OCI-LY7 (cell line): Measurements from ENCODE around the gene CDKAL1. TPM values are rescaled to one million over a fixed set of nuclear protein-coding genes. Genes with fewer than 3 reads are reported as not detected.

Source experiments
- BruUV-seq: library from RNA; stranded (reverse); fragments of 400-500 nt; replicated peaks from 2 replicates; lab custom pipeline; 2021; lab: Mats Ljungman, UMichigan
- CTCF ChIA-PET: fragments of 300-600 bp; sonication (Branson Sonifier 250); formaldehyde crosslinking; loops from one replicate; lab custom pipeline; 2022; ENCODE audit warnings: antibody characterized with exemption; ENCODE audit not compliant: unreplicated experiment; lab: Charles Lee
- POLR2A ChIA-PET: fragments of 300-600 bp; sonication (Branson Sonifier 250); formaldehyde crosslinking; loops from one replicate; lab custom pipeline; 2022; ENCODE audit warnings: antibody characterized with exemption; lab: Charles Lee
- DNase-seq: peaks from one replicate; pipeline ENCODE4 v3.0.0-alpha.2; 2015; ENCODE audit warnings: low spot score
- H2AFZ ChIP-seq: fragments of 200-600 bp; sonication (generic), shearing (Covaris generic); 2 replicates; pipeline ENCODE4 v1.6.1; 2014; ENCODE audit warnings: mild to moderate bottlenecking, antibody characterized with exemption, low read length, moderate library complexity
- H3K27ac ChIP-seq: fragments of 200-600 bp; sonication (generic); 2 replicates; pipeline ENCODE4 v1.5.1; 2014; ENCODE audit warnings: mixed run types, low read depth, mild to moderate bottlenecking, moderate library complexity, low read length, inconsistent platforms; ENCODE audit not compliant: poor library complexity, severe bottlenecking
- H3K36me3 ChIP-seq: fragments of 200-600 bp; sonication (generic); 2 replicates; pipeline ENCODE4 v1.6.1; 2014; ENCODE audit warnings: mild to moderate bottlenecking, antibody characterized with exemption, low read length, moderate library complexity, mixed read lengths; ENCODE audit not compliant: insufficient read depth
- H3K4me1 ChIP-seq: fragments of 200-600 bp; sonication (generic); 2 replicates; pipeline ENCODE4 v1.5.1; 2014; ENCODE audit warnings: mild to moderate bottlenecking, low read length; ENCODE audit not compliant: insufficient read depth, poor library complexity, severe bottlenecking
- H3K4me2 ChIP-seq: fragments of 200-600 bp; sonication (generic); 2 replicates; pipeline ENCODE4 v1.6.1; 2014; ENCODE audit warnings: mild to moderate bottlenecking, low read length
- H3K4me3 ChIP-seq: fragments of 200-600 bp; sonication (generic); 2 replicates; pipeline ENCODE4 v1.5.1; 2014; ENCODE audit warnings: mild to moderate bottlenecking, low read depth, low read length; ENCODE audit not compliant: poor library complexity, severe bottlenecking
- H3K79me2 ChIP-seq: fragments of 200-600 bp; sonication (generic); 2 replicates; pipeline ENCODE4 v1.6.1; 2016; ENCODE audit warnings: low read depth, mild to moderate bottlenecking, low read length, moderate library complexity, mixed read lengths; ENCODE audit not compliant: insufficient read depth
- H3K9me2 ChIP-seq: fragments of 200-600 bp; sonication (generic); 2 replicates; pipeline ENCODE4 v1.6.1; 2016; ENCODE audit warnings: mild to moderate bottlenecking, low read length, mixed read lengths; ENCODE audit not compliant: insufficient read depth
- H3K9me3 ChIP-seq: fragments of 200-600 bp; sonication (generic); 2 replicates; pipeline ENCODE4 v1.6.1; 2014; ENCODE audit warnings: mild to moderate bottlenecking, mixed run types, low read length, mixed read lengths
- H4K20me1 ChIP-seq: fragments of 200-600 bp; sonication (generic); 2 replicates; pipeline ENCODE4 v1.6.1; 2014; ENCODE audit warnings: mild to moderate bottlenecking, antibody characterized with exemption, low read length, moderate library complexity, mixed read lengths; ENCODE audit not compliant: insufficient read depth
- CTCF ChIP-seq: fragments of 200-600 bp; sonication (generic); conservative IDR thresholded peaks from 2 replicates; pipeline ENCODE4 v1.5.1; 2014; ENCODE audit warnings: mild to moderate bottlenecking, antibody characterized with exemption, low read length, moderate library complexity, mixed read lengths
- EZH2phosphoT487 ChIP-seq: fragments of 200-600 bp; sonication (generic); IDR thresholded peaks from 2 replicates; pipeline ENCODE4 v1.6.1; 2018; ENCODE audit warnings: low read depth, borderline replicate concordance, mild to moderate bottlenecking, mixed run types, antibody characterized with exemption, low read length, moderate library complexity, mixed read lengths
- intact Hi-C: fragments of 100-400 bp; cut with micrococcal nuclease; formaldehyde crosslinking; loops from one replicate; pipeline ENCODE4 v1.10.0; 2022; ENCODE audit not compliant: unreplicated experiment
- total RNA-seq, 2 experiments: library from RNA; depleted of rRNA in 1 of 2; stranded (reverse); fragments of >200 nt in 1 of 2; shearing (Covaris generic) in 1 of 2; gene quantifications; 2 replicates each; pipeline ENCODE4 v1.2.3, GENCODE V29; 2014 to 2022

The CDKAL1 gene
- total RNA-seq, 2 experiments from 2014 or later, result 19.9 to 21.1 TPM

- ChIA-PET POLR2A (interaction anchor here (1.5 kb wide), 1 partner anchor 23 kb away, joined by 3 read pairs; no protein-coding TSS in a partner anchor), CTCF (no interaction called here)
- Histone ChIP-seq H3K4me1 (no peaks in the 10 kb centered on the region), H3K4me2 (no peak overlapping the region), H2AFZ (no peak overlapping the region), H3K27ac (no peak overlapping the region), H3K9me3 (no peaks in the 10 kb centered on the region), H4K20me1 (no peaks in the 10 kb centered on the region), H3K4me3 (no peak overlapping the region), H3K79me2 (no peaks in the 10 kb centered on the region), H3K9me2 (no peaks in the 10 kb centered on the region), H3K36me3 (no peaks in the 10 kb centered on the region)
- DNase-seq, result no peak
- BruUV-seq, result no TSS peak
- intact Hi-C loops, result no loop called here
- TF ChIP-seq CTCF (no peak), EZH2phosphoT487 (no peak)
Measured at GRCh38 chr6:21045135-21045700, 511.0 kb downstream of the CDKAL1 start.

- H3K79me2 ChIP-seq, result no peaks in the 10 kb centered on the region
- ChIA-PET POLR2A (interaction anchor here (0.6 to 1.5 kb wide), 3 partner anchors 8 to 402 kb away, joined by 3 to 5 read pairs (median 3); no protein-coding TSS in a partner anchor), CTCF (no interaction called here)
- BruUV-seq, result no TSS peak
- no peaks in the 10 kb centered on the region for H3K4me1 ChIP-seq
- H3K4me2 ChIP-seq, result no peak overlapping the region
- H3K9me3 ChIP-seq, result no peaks in the 10 kb centered on the region
- no peak for DNase-seq
- H4K20me1 ChIP-seq, result no peaks in the 10 kb centered on the region
- TF ChIP-seq EZH2phosphoT487 (no peak), CTCF (no peak)
- H3K9me2 ChIP-seq, result no peaks in the 10 kb centered on the region
- no peak overlapping the region for H3K4me3 ChIP-seq
- no peak overlapping the region for H3K27ac ChIP-seq
- intact Hi-C loops, result no loop called here
- no peak overlapping the region for H2AFZ ChIP-seq
- H3K36me3 ChIP-seq, result no peaks in the 10 kb centered on the region
Measured at GRCh38 chr6:21046276-21046675, 512.0 kb downstream of the CDKAL1 start.

- H2AFZ ChIP-seq, result no peak overlapping the region
- POLR2A ChIA-PET, result no interaction called here
Measured at GRCh38 chr6:21048047-21048446, 513.8 kb downstream of the CDKAL1 start.

More at GRCh38 chr6:21048047-21048446, 513.8 kb downstream of the CDKAL1 start:
- DNase-seq, result no peak
- Histone ChIP-seq H3K27ac (no peak overlapping the region), H4K20me1 (no peaks in the 10 kb centered on the region), H3K9me2 (no peaks in the 10 kb centered on the region), H3K4me2 (no peak overlapping the region), H3K4me1 (no peaks in the 10 kb centered on the region), H3K4me3 (no peak overlapping the region), H3K9me3 (no peaks in the 10 kb centered on the region), H3K36me3 (no peaks in the 10 kb centered on the region), H3K79me2 (no peaks in the 10 kb centered on the region)
- no TSS peak for BruUV-seq
- TF ChIP-seq CTCF (no peak), EZH2phosphoT487 (no peak)
- intact Hi-C loops, result no loop called here
- CTCF ChIA-PET, result no interaction called here
